ENCODE data around the gene GINS1. TPM values are rescaled to one million over a fixed set of nuclear protein-coding genes. Genes with fewer than 3 reads are reported as not detected.

Gene GINS1
- total and polyA plus RNA-seq, 2 of the 13 experiments (the other 11 are each of a cell fraction or from before 2014, with no cell fraction given): 14.6 to 59.9 TPM

DNA sequence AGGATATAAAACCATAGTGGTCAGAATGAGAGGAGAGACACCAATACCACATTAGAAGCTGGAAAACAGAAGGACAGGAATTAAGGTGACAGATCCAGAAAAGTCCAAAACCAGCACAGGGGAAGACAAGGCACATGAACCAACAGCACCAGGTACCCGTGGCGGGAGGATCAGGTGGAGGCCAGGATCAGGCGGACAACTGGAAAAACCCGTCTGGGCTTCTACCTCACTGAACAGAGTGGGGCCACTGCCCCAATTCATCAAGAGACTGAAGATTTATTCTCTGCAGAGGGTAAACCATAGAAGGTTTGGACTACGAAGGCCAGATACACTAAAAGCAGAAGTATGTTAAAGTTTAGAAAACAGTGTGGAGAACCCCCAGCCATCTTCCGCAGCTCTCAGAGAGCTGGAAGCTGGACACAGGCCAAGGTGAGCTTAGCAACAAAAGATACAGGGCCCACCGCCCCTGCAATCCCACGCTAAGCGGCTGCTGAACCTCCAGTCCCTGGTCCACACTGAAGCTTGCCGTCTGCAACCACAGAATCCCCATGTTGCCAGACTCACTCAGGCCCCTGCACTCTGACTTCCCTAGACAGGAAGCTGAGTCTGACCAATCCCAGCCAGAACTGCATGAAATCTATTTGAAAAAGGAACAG is 46.7 kb upstream of the GINS1 start:
- POLR2A ChIA-PET: interaction anchor here (1.1 to 1.7 kb wide), 3 partner anchors 18 to 30 kb away, joined by 3 to 7 read pairs (median 4); partner anchors contain the start of gene ABHD12
- Histone ChIP-seq H3K79me2 (ENCODE audit: insufficient read depth, low read length) (peaks cover 18% of the 10 kb centered on the region), H4K20me1 (ENCODE audit: insufficient read depth, low read length) (no peaks in the 10 kb centered on the region), H3K36me3 (replicated peaks in 1 of 2; ENCODE audit: control insufficient read depth in 1 of 2, insufficient read depth in 2 of 2, low read length in 2 of 2) (no peaks in the 10 kb centered on the region), H3K4me3 (replicated peaks in 1 of 3; ENCODE audit: insufficient read depth in 1 of 3, low read depth in 2 of 3, low read length in 3 of 3) (no peak overlapping the region), H2AFZ (ENCODE audit: low read length) (no peak overlapping the region), H3K27ac (ENCODE audit: extremely low read length, insufficient read depth, low read length) (no peak overlapping the region), H3K4me2 (ENCODE audit: low read depth, low read length) (no peak overlapping the region), H3K27me3 (ENCODE audit: control insufficient read depth in 1 of 2, insufficient read depth in 2 of 2, low read length in 2 of 2) (no peaks in the 10 kb centered on the region), H3K9ac (ENCODE audit: insufficient read depth, low read depth, low read length) (no peak overlapping the region), H3K4me1 (ENCODE audit: insufficient read depth, low read length) (peaks cover 30% of the 10 kb centered on the region; the same call in 1 of the 2 replicates), H3K9me3 (ENCODE audit: low read length) (no peaks in the 10 kb centered on the region)
- TF ChIP-seq, protein P1, sequence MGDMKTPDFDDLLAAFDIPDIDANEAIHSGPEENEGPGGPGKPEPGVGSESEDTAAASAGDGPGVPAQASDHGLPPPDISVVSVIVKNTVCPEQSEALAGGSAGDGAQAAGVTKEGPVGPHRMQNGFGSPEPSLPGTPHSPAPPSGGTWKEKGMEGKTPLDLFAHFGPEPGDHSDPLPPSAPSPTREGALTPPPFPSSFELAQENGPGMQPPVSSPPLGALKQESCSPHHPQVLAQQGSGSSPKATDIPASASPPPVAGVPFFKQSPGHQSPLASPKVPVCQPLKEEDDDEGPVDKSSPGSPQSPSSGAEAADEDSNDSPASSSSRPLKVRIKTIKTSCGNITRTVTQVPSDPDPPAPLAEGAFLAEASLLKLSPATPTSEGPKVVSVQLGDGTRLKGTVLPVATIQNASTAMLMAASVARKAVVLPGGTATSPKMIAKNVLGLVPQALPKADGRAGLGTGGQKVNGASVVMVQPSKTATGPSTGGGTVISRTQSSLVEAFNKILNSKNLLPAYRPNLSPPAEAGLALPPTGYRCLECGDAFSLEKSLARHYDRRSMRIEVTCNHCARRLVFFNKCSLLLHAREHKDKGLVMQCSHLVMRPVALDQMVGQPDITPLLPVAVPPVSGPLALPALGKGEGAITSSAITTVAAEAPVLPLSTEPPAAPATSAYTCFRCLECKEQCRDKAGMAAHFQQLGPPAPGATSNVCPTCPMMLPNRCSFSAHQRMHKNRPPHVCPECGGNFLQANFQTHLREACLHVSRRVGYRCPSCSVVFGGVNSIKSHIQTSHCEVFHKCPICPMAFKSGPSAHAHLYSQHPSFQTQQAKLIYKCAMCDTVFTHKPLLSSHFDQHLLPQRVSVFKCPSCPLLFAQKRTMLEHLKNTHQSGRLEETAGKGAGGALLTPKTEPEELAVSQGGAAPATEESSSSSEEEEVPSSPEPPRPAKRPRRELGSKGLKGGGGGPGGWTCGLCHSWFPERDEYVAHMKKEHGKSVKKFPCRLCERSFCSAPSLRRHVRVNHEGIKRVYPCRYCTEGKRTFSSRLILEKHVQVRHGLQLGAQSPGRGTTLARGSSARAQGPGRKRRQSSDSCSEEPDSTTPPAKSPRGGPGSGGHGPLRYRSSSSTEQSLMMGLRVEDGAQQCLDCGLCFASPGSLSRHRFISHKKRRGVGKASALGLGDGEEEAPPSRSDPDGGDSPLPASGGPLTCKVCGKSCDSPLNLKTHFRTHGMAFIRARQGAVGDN (CRISPR knock-in tag; IDR thresholded peaks at IDR 0.05): 0 out of 2 replicates have a peak, but pooled peaks have one; percentile 16
- TF ChIP-seq ZBTB38 (CRISPR knock-in tag; IDR thresholded peaks at IDR 0.05) (0 out of 2 replicates have a peak, but pooled peaks have one; percentile 40), TSC22D2 (CRISPR knock-in tag; IDR thresholded peaks at IDR 0.05; ENCODE audit: borderline replicate concordance) (no peak), NCOA1 (CRISPR knock-in tag; IDR thresholded peaks at IDR 0.05) (no peak), ZNF446 (CRISPR knock-in tag; IDR thresholded peaks at IDR 0.05) (no peak), LCORL (IDR thresholded peaks at IDR 0.05) (no peak), LCORL (CRISPR knock-in tag; IDR thresholded peaks at IDR 0.05) (no peak), WIZ (CRISPR knock-in tag; IDR thresholded peaks at IDR 0.05) (no peak)
- TF ChIP-seq, protein P2, sequence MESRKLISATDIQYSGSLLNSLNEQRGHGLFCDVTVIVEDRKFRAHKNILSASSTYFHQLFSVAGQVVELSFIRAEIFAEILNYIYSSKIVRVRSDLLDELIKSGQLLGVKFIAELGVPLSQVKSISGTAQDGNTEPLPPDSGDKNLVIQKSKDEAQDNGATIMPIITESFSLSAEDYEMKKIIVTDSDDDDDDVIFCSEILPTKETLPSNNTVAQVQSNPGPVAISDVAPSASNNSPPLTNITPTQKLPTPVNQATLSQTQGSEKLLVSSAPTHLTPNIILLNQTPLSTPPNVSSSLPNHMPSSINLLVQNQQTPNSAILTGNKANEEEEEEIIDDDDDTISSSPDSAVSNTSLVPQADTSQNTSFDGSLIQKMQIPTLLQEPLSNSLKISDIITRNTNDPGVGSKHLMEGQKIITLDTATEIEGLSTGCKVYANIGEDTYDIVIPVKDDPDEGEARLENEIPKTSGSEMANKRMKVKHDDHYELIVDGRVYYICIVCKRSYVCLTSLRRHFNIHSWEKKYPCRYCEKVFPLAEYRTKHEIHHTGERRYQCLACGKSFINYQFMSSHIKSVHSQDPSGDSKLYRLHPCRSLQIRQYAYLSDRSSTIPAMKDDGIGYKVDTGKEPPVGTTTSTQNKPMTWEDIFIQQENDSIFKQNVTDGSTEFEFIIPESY (CRISPR knock-in tag; IDR thresholded peaks at IDR 0.05): 0 out of 2 replicates have a peak, but pooled peaks have one; percentile 11
- ATAC-seq (peak; percentile 65), DNase-seq (ENCODE audit: low spot score) (no peak), FAIRE-seq (no peak)
- WGBS (ENCODE audit: low lambda C conversion rate): 85% methylated on average over 10 of the region's 10 CpGs
- CTCF ChIA-PET (ENCODE audit: low intra/inter-chr PET ratio, low total read pairs): no interaction called here
- intact Hi-C loops (cut with micrococcal nuclease; ENCODE audit: unreplicated experiment): no loop called here
- in situ Hi-C loops (cut with HindIII; ENCODE audit: extremely low pct_ligation_motif_present, low pct_unique_long_range_greater_than_20kb): no loop called here
- no TSS peak for BruUV-seq (replicated peaks)

Data from HepG2 (cell line).